Skin of body (tissue), 2 donors: ENCODE data around the gene GABRB3. TPM values are rescaled to one million over a fixed set of nuclear protein-coding genes. Genes with fewer than 3 reads are reported as not detected.
"Not testable (repeated sequence)": the region's sequence is repeated elsewhere in the genome, so short reads cannot be mapped to it uniquely, and the experiment has no call there.

Experiments
- DNase-seq: peaks from one replicate; lab custom pipeline; 2025; lab: John Stamatoyannopoulos, UW
- total RNA-seq: library from RNA; depleted of rRNA; stranded (reverse); fragments of >200 nt; gene quantifications from one replicate; pipeline ENCODE4 v1.2.3, GENCODE V29; 2014

GABRB3 gene
- total RNA-seq, 1 donor from 2014 or later: 1.8 TPM

GRCh38 chr15:26736502-26737248 is 36.2 kb downstream of the GABRB3 start:
- DNase-seq: no peak

DNA sequence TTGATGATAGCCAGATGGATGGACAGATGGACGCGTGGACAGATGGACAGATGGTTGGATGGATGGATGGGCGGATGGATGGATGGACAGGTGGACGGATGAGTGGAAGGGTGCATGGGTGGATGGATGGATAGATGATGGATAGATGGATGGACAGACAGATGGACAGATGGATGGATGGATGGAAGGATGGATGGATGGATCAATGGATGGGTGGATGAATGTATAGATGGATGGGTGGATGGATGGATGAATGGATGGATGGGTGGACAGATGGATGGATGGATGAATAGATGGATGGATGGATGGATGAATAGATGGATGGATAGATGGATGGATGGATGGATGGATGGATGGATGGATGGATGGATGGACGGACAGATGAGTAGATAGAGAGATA is 40.9 kb downstream of the GABRB3 start:
- DNase-seq: no peak

GRCh38 chr15:26729581-26729980 is 43.3 kb downstream of the GABRB3 start:
- DNase-seq: no peak

DNA sequence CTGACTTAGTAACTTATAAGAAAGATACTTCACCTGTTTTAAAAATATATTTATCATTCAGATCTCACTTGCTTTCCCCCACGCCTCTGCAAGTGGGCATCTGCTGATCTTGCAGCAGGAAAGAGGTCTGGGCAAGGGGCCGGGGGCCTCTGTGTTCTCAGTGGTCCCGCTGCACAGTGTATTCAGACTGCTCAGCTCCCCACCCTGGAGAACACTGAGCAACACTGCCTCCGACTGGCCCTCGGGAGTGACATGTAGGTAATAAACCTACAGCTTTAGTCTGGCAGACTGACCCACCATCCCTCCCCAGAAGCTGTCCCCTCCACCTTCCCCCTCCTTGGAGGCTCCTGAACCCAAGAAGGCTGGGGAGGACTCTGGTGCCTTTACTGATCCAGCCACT is 43.8 kb downstream of the GABRB3 start:
- no peak for DNase-seq

- DNase-seq: no peak
Measured at GRCh38 chr15:26724381-26725150, 48.3 kb downstream of the GABRB3 start.

DNA sequence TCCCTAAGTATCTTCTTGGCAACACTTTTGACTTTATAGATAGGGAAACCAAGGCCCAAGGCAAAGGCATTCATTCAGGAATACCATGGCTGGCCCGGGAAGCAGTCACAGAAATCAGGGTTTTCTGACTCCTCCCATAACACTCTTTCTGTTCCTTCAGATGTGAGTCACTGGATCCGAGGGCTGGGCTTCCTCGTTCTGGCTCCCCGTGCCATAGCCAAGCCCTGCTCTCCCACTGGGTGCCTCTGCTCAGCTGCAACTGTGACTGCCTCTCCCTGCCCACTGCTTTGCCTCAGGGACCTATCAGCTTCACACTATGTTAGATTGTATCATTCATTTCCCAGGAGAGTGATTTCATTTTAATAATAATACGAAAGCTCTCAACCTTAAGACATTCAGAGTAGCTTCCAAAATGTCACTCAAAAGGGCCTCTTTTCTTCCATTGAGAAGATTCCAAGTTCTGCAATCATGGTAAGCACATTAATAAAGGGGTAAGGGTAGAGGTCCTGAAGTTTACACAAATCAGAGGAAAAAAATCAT is 50.2 kb downstream of the GABRB3 start:
- DNase-seq: no peak

DNA sequence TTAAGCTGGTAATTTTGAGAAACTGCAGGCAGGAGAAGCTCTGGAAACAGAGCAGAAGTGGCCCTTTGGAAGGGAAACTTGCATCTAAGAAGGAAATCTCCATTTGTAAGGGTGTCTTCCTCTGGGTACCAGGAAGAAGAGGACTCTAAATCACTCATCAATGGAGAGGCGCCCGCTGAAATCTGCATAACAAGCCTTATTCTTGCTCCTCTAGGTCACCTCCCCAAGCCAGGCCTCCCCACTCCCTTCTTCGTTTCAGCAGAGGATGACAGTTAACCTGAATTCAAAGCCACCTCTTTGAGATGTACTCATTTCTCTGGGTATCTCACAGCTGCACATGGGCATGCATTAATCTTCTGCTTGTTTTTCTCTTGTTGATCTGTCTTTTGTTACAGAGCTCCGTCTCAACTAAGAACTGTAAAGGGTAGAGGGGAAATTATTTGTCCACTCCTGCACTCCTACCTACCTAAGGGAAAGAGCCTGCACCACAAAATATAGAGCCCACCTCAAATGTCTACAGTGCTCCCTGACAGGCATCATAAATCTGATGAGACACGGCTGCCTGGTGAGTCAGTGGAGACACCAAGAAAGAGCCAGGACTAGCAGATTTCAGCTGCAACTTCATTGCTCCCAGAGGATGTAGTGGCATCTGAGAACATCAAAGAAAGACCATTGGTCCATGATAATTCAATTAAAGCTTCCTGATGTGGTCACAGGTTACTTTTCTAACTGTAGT is 51.5 kb downstream of the GABRB3 start:
- no peak for DNase-seq

- no peak for DNase-seq
Measured at GRCh38 chr15:26720546-26720945, 52.3 kb downstream of the GABRB3 start.

DNA sequence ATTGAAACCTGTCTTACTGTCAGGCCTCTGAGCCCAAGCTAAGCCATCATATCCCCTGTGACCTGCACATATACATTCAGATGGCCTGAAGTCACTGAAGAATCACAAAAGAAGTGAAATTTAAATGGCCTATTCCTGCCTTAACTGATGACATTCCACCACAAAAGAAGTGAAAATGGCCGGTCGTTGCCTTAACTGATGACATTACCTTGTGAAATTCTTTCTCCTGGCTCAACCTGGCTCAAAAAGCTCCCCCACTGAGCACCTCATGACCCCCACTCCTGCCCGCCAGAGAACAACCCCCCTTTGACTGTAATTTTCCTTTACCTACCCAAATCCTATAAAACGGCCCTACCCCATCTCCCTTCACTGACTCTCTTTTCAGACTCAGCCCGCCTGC is 53.0 kb downstream of the GABRB3 start:
- not testable (repeated sequence) for DNase-seq

DNA sequence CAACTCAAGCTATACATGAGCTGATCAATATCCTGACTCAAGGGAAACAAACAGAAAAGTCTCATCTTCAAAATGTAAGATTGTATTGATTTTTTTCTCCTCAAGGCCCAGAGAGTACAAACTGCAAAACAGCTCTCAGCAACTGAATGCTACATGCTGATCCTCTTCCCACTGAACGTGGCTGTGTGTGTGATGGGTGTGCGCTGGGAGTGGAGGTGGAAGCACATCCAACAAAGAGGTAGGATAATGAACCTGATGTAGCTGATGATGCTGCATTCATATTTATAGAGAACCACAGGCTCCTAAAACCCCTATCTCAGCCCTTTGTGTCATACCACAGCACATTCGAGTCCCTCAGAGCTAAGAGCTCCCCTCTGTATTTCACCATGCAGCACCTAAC is 56.8 kb downstream of the GABRB3 start:
- no peak for DNase-seq

DNA sequence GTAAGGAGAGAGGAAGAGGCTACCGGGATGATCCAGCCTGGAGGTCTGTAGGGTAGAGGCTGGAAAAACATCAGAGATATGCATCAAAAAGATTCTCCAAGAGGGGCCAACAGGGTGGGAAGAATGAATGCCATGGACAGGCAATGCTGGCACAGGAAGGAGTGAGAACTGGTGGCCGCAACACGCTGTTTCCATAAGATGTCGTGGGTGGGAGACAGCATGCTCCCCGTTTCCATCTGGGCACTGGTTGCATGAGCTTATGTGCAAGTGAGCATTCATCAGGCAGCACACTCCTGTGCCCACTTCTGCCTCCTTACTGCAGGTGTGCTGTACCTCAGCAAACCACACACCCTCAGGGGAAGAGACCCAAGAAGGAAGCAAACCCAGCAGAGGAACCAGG is 59.4 kb downstream of the GABRB3 start:
- no peak for DNase-seq

GRCh38 chr15:26712335-26712734 is 60.5 kb downstream of the GABRB3 start:
- DNase-seq: no peak

GRCh38 chr15:26711445-26711844 is 61.4 kb downstream of the GABRB3 start:
- no peak for DNase-seq

- DNase-seq: no peak
Measured at GRCh38 chr15:26702381-26702780, 70.5 kb downstream of the GABRB3 start.

DNA sequence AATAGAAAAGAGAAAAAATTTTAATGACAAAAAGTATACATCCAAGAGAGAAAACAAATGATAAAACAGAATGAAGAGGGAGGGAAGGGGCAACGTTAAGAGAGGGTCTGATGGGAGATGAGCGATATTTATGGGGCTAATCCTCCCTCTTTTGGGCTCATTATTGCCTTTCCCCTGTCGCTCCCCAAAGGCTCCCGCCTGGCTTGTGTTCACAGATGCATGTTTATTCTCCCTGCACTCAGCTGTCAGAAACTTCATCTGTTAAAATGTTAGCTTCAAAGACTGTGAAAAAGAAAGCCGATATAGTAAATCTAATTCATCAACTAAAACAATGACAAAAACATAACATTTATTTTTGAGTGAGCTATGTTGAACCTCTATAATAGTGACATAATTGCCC is 74.3 kb downstream of the GABRB3 start:
- DNase-seq: no peak

- no peak for DNase-seq
Measured at GRCh38 chr15:26697913-26698312, 75.0 kb downstream of the GABRB3 start.

DNA sequence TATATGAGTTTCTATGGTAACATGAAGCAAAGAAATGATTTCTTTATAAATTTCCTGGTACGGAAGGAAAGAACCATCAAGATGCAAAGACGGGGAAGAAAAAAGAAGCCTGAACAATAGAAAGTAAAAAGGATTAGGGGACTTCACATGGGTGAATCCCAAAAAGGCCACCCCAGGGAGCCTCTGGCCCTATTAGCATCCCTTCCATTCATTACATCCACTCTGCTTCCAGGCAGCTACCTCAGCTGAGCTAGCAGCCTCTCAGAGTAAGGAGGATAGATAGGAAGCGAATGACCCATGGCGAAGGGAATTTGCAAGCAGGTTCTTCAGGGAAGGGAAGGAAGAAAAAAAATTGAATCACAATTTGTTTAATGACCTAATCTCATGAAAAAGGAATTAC is 81.6 kb downstream of the GABRB3 start:
- DNase-seq: no peak

DNA sequence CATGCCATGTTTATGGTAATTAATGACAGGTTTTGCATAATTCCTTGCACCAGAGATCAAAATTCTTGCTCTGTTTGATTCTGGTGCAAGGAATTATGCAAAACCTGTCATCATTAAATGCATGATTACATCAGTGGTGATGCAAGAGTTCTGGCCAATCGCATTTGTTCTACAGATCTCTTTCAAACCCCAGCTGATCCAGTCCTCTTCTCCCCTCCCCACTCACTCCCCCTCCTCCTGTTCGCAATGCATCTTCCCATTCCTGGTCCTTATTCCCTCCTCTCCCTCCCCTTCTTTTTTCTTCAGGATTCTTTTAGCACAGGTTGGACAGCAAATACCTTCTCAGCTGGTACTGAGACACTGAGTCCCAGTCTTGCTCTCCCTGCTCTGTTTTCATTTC is 82.1 kb downstream of the GABRB3 start:
- DNase-seq: no peak

GRCh38 chr15:26689462-26689861 is 83.4 kb downstream of the GABRB3 start:
- DNase-seq: no peak

DNA sequence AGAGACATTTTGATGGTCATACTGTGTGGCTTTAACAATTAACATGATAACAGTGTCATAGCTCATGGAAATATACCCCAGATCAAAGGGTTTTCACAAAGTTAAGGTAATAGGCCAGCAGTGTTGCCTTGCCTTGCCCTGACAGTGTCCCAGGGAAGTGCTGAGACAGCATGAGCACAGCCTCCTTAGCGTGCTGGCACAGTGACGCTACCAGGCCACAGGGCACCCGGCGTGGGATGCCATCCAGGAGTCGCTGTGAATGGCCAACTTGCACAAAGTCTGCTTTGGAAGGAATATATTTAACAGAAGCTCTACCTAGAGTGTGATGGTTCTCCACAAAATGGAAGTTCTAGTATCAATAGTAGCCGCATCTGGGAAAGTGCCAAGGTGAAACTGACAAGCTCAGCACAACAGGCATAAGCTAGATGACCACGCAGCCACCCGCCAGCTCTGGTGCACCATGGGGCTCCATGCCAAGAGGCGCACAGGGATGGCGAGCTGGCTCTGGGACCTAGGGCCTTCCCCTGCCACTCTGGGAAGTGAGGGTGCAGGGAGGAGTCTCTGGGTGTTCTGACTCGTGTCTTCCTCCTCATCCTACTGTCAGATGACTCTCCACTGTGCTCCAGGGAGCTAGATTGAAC is 86.2 kb downstream of the GABRB3 start:
- no peak for DNase-seq

- no peak for DNase-seq
Measured at GRCh38 chr15:26682598-26683164, 90.2 kb downstream of the GABRB3 start.
